ENCODE data around the gene KCNK7.

KCNK7 gene

DNA sequence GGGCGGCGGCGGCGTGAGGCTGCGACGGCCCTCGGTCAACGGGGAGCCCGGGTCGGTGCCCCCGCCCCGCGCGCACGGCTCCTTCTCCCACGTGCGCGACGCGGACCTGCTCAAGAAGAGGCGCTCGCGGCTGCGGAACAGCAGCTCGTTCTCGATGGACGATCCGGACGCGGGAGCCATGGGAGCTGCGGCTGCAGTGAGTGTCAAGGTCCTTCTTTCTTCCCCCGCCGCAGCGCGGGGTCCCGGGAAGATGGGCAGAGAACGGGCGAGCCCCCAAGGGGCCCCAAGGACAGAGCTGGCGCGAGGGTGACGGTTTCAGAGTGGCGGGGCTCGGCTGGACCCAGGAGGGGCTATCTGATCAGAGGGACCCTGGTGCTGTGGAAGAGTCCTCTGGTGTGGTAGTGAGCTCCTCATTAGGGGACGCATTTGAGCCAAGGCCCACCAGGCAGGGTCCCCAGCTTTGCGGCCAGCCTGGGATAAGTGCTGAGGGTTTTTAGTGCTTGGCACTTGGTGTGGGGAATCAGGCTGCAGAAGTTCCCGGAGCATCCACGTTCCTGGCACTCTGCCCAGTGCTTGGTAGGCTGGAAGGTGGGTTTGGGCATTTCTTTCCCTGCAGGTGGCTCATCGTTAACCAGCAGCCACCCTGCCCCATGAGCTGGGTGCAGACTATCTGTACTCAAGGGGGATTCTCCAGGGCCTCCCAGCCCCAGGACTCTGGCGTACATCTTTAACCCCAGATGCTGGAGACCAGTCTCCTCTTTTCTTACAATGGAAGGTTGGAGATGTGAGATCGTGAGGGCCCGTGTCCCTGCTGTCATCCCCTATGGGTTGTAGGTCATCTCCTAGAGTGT lies 10.0 kb downstream of the KCNK7 start:
- H3K79me2 ChIP-seq, result no peaks in the 10 kb centered on the region
- H3K4me3 ChIP-seq (ENCODE audit: low read depth, low read length), result no peak overlapping the region
- no peak overlapping the region for H2AFZ ChIP-seq
- H3K9ac ChIP-seq, result no peak overlapping the region
- H3K9me3 ChIP-seq (ENCODE audit: control insufficient read depth, low read length), result no peaks in the 10 kb centered on the region
- TF ChIP-seq, protein P1, sequence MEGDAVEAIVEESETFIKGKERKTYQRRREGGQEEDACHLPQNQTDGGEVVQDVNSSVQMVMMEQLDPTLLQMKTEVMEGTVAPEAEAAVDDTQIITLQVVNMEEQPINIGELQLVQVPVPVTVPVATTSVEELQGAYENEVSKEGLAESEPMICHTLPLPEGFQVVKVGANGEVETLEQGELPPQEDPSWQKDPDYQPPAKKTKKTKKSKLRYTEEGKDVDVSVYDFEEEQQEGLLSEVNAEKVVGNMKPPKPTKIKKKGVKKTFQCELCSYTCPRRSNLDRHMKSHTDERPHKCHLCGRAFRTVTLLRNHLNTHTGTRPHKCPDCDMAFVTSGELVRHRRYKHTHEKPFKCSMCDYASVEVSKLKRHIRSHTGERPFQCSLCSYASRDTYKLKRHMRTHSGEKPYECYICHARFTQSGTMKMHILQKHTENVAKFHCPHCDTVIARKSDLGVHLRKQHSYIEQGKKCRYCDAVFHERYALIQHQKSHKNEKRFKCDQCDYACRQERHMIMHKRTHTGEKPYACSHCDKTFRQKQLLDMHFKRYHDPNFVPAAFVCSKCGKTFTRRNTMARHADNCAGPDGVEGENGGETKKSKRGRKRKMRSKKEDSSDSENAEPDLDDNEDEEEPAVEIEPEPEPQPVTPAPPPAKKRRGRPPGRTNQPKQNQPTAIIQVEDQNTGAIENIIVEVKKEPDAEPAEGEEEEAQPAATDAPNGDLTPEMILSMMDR (IDR thresholded peaks at IDR 0.05), result no peak
- H3K4me2 ChIP-seq (ENCODE audit: low read length), result no peak overlapping the region
- H3K4me1 ChIP-seq, result no peaks in the 10 kb centered on the region
- H3K27me3 ChIP-seq (ENCODE audit: control insufficient read depth, insufficient read depth, low read length), result no peaks in the 10 kb centered on the region
- H3K36me3 ChIP-seq (ENCODE audit: control insufficient read depth, insufficient read depth, low read length), result no peaks in the 10 kb centered on the region
- H3K27ac ChIP-seq, result no peak overlapping the region

DNA sequence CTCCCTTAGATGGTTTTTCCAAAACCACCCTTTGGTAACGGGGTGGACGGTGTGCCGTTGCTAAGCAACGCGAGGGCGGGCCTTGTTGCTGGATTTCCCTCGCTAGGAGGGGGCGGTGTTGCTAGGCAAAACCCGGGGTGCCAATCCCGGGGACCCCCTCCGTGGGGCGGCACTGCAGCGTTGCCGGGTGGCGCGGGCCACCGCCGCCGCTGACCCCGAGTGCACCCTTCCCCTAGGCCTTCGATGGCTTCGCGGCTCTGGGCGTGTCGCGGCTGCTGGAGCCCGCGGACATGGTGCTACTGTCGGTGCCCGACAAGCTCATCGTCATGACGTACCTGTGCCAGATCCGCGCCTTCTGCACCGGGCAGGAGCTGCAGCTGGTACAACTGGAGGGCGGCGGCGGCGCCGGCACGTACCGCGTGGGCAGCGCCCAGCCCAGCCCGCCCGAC lies 10.9 kb downstream of the KCNK7 start:
- no peaks in the 10 kb centered on the region for H3K9me3 ChIP-seq (ENCODE audit: control insufficient read depth, low read length)
- no peaks in the 10 kb centered on the region for H3K4me1 ChIP-seq
- TF ChIP-seq, protein P1 (IDR thresholded peaks at IDR 0.05), result no peak
- H2AFZ ChIP-seq, result no peak overlapping the region
- H3K4me3 ChIP-seq (ENCODE audit: low read depth, low read length), result no peak overlapping the region
- no peaks in the 10 kb centered on the region for H3K27me3 ChIP-seq (ENCODE audit: control insufficient read depth, insufficient read depth, low read length)
- H3K36me3 ChIP-seq (ENCODE audit: control insufficient read depth, insufficient read depth, low read length), result no peaks in the 10 kb centered on the region
- H3K79me2 ChIP-seq, result no peaks in the 10 kb centered on the region
- H3K9ac ChIP-seq, result no peak overlapping the region
- H3K4me2 ChIP-seq (ENCODE audit: low read length), result no peak overlapping the region
- no peak overlapping the region for H3K27ac ChIP-seq

DNA sequence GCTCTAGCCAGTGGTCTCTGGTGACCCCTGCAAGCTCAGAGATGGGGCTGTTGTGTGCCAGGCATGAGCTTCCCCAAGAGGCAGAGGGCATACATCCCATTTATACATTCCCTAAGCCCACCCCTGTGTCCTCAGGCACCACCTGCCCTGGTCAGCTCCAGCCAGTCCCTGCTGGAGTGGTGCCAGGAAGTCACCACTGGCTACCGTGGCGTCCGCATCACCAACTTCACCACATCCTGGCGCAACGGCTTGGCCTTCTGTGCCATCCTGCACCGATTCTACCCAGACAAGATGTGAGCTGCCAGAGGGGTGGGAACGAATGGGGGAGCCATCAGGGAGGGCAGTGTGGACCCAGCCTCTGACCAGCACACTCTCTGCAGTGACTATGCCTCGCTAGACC lies 11.5 kb downstream of the KCNK7 start:
- Histone ChIP-seq H3K4me3 (ENCODE audit: low read depth, low read length) (no peak overlapping the region), H2AFZ (no peak overlapping the region), H3K27ac (no peak overlapping the region), H3K9ac (no peak overlapping the region), H3K79me2 (no peaks in the 10 kb centered on the region), H3K9me3 (ENCODE audit: control insufficient read depth, low read length) (no peaks in the 10 kb centered on the region), H3K27me3 (ENCODE audit: control insufficient read depth, insufficient read depth, low read length) (no peaks in the 10 kb centered on the region), H3K4me1 (no peaks in the 10 kb centered on the region), H3K4me2 (ENCODE audit: low read length) (no peak overlapping the region), H3K36me3 (ENCODE audit: control insufficient read depth, insufficient read depth, low read length) (no peaks in the 10 kb centered on the region)
- TF ChIP-seq, protein P1 (IDR thresholded peaks at IDR 0.05), result no peak

DNA sequence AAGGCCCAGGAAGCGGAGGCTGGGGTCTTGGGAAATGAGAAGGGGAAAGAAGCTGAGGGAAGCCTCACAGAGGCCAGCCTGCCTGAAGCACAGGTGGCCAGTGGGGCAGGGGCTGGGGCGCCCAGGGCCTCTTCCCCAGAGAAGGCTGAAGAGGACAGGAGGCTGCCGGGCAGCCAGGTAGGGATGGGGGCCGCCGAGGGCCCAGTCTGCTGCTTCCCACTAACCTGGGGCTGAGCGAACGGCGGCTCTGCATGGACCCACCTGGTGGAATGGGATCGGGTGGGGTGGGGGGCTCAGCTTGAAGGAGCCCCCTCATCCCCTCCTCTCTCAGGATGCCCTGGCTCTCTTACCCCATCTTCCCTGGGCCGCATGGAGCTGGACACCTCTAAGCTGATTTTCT lies 12.0 kb downstream of the KCNK7 start:
- H3K9me3 ChIP-seq (ENCODE audit: control insufficient read depth, low read length), result no peaks in the 10 kb centered on the region
- no peaks in the 10 kb centered on the region for H3K27me3 ChIP-seq (ENCODE audit: control insufficient read depth, insufficient read depth, low read length)
- H2AFZ ChIP-seq, result no peak overlapping the region
- no peak overlapping the region for H3K27ac ChIP-seq
- no peak overlapping the region for H3K9ac ChIP-seq
- no peak overlapping the region for H3K4me3 ChIP-seq (ENCODE audit: low read depth, low read length)
- TF ChIP-seq, protein P1 (IDR thresholded peaks at IDR 0.05), result no peak
- no peak overlapping the region for H3K4me2 ChIP-seq (ENCODE audit: low read length)
- no peaks in the 10 kb centered on the region for H3K36me3 ChIP-seq (ENCODE audit: control insufficient read depth, insufficient read depth, low read length)
- H3K4me1 ChIP-seq, result no peaks in the 10 kb centered on the region
- H3K79me2 ChIP-seq, result no peaks in the 10 kb centered on the region

DNA sequence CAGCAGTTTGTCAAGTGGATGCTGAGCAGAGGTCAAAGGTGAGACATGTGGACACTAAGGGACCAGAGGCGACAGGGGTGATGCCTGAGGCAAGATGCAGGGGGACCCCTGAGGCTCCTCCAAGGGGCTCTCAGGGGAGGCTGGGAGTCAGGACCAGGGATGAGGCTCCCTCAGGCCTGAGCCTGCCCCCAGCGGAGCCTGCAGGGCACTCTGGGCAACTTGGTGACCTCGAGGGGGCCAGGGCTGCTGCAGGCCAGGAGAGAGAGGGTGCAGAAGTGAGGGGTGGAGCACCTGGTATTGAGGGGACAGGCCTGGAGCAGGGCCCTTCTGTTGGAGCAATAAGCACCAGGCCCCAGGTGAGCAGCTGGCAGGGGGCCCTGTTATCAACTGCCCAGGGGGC lies 13.7 kb downstream of the KCNK7 start:
- TF ChIP-seq, protein P1 (IDR thresholded peaks at IDR 0.05), result no peak
- Histone ChIP-seq H2AFZ (no peak overlapping the region), H3K4me3 (ENCODE audit: low read depth, low read length) (no peak overlapping the region), H3K27ac (no peak overlapping the region), H3K79me2 (no peaks in the 10 kb centered on the region), H3K4me2 (ENCODE audit: low read length) (no peak overlapping the region), H3K9ac (no peak overlapping the region), H3K4me1 (no peaks in the 10 kb centered on the region), H3K27me3 (ENCODE audit: control insufficient read depth, insufficient read depth, low read length) (no peaks in the 10 kb centered on the region), H3K9me3 (ENCODE audit: control insufficient read depth, low read length) (no peaks in the 10 kb centered on the region), H3K36me3 (ENCODE audit: control insufficient read depth, insufficient read depth, low read length) (no peaks in the 10 kb centered on the region)
